ENCODE results near the gene SUN5. TPM values are rescaled to one million over a fixed set of nuclear protein-coding genes. Genes with fewer than 3 reads are reported as not detected.

Gene SUN5
- total RNA-seq, 1 experiment from 2014 or later = not detected

GRCh38 chr20:33013701-33014326 is 9.6 kb upstream of the SUN5 start:
- no CpG with 5 or more reads among the region's 12 CpGs for WGBS (ENCODE audit: extremely low coverage, insufficient read length, low lambda C conversion rate)
- H3K4me3 Mint-ChIP-seq = no peak overlapping the region

More at GRCh38 chr20:33013701-33014326, 9.6 kb upstream of the SUN5 start:
- H3K9ac ChIP-seq (ENCODE audit: extremely low read depth, insufficient read length, low read length) = no peak overlapping the region
- H3K14ac ChIP-seq (ENCODE audit: insufficient read depth, low read length) = no peak overlapping the region
- no peak overlapping the region for H3K56ac ChIP-seq (ENCODE audit: insufficient read length, low read depth, low read length)
- H3K4ac ChIP-seq (ENCODE audit: low read depth, low read length) = no peak overlapping the region
- H2BK12ac ChIP-seq (ENCODE audit: insufficient read length, low read depth, low read length) = no peak overlapping the region
- H2BK5ac ChIP-seq (ENCODE audit: insufficient read length, low read length) = no peak overlapping the region
- H3K4me1 ChIP-seq (ENCODE audit: insufficient read depth, low read length) = no peaks in the 10 kb centered on the region
- H3T11ph ChIP-seq (ENCODE audit: low read length) = no peak overlapping the region
- H2BK15ac ChIP-seq (ENCODE audit: low read depth, low read length) = no peak overlapping the region
- H3K27me3 Mint-ChIP-seq (ENCODE audit: low read depth) = peaks cover 18% of the 10 kb centered on the region
- no peaks in the 10 kb centered on the region for H3K9me3 ChIP-seq (ENCODE audit: control insufficient read depth, low read depth, low read length)
- no peak overlapping the region for H3K27ac ChIP-seq (ENCODE audit: insufficient read length, low read depth, low read length)
- H3K9me3 Mint-ChIP-seq = no peaks in the 10 kb centered on the region
- no peak overlapping the region for H2BK120ac ChIP-seq (ENCODE audit: low read depth, low read length, poor library complexity, severe bottlenecking)
- H3K4me1 Mint-ChIP-seq = peaks cover 21 to 23% of the 10 kb centered on the region in 2 experiments
- no peaks in the 10 kb centered on the region for H3K27me3 ChIP-seq (ENCODE audit: insufficient read depth, low read length)
- H3K27ac Mint-ChIP-seq = no peak overlapping the region
- no peaks in the 10 kb centered on the region for H3K36me3 Mint-ChIP-seq (ENCODE audit: insufficient read depth in 1 of 3, low read depth in 3 of 3)
- H4K20me1 ChIP-seq (ENCODE audit: control insufficient read depth, insufficient read depth, insufficient read length) = no peaks in the 10 kb centered on the region
- H3K79me1 ChIP-seq (ENCODE audit: insufficient read depth, low read depth, low read length, poor library complexity, severe bottlenecking) = no peaks in the 10 kb centered on the region
- H2BK20ac ChIP-seq (ENCODE audit: low read depth, low read length, poor library complexity, severe bottlenecking) = no peak overlapping the region
- no peaks in the 10 kb centered on the region for H3K79me2 ChIP-seq (ENCODE audit: insufficient read depth, low read length)
- no peak overlapping the region for H3K23ac ChIP-seq (ENCODE audit: insufficient read length, low read depth, low read length)
- no peaks in the 10 kb centered on the region for H3K23me2 ChIP-seq (ENCODE audit: insufficient read length, low read depth, low read length, poor library complexity, severe bottlenecking)
- no peak overlapping the region for H3K4me2 ChIP-seq (ENCODE audit: insufficient read depth, insufficient read length, low read length)
- no peak for TF ChIP-seq CTCF (conservative IDR thresholded peaks at IDR 0.05)
- H2AK5ac ChIP-seq (ENCODE audit: insufficient read length, low read length) = no peak overlapping the region
- no peak overlapping the region for H4K91ac ChIP-seq (ENCODE audit: insufficient read length, low read depth, low read length)
- no peak overlapping the region for H4K8ac ChIP-seq (replicated peaks; ENCODE audit: insufficient read length, low read depth, low read length)
- no peak overlapping the region for H3K18ac ChIP-seq (ENCODE audit: insufficient read length, low read depth, low read length)
- no peak overlapping the region for H2AFZ ChIP-seq (ENCODE audit: low read length)
- no peak for DNase-seq
- no peak overlapping the region for H4K5ac ChIP-seq (ENCODE audit: insufficient read length, low read depth, low read length)
